OCI-LY7 (cell line): ENCODE data around the gene MYMK.

Experiments
- EZH2phosphoT487 ChIP-seq: fragments of 200-600 bp; sonication (generic); IDR thresholded peaks from 2 replicates; pipeline ENCODE4 v1.6.1; 2018; ENCODE audit warnings: low read depth, borderline replicate concordance, mild to moderate bottlenecking, mixed run types, antibody characterized with exemption, low read length, moderate library complexity, mixed read lengths
- TF ChIP-seq, protein P1 (sequence below): fragments of 200-600 bp; sonication (generic); conservative IDR thresholded peaks from 2 replicates; pipeline ENCODE4 v1.5.1; 2014; ENCODE audit warnings: mild to moderate bottlenecking, antibody characterized with exemption, low read length, moderate library complexity, mixed read lengths

DNA sequence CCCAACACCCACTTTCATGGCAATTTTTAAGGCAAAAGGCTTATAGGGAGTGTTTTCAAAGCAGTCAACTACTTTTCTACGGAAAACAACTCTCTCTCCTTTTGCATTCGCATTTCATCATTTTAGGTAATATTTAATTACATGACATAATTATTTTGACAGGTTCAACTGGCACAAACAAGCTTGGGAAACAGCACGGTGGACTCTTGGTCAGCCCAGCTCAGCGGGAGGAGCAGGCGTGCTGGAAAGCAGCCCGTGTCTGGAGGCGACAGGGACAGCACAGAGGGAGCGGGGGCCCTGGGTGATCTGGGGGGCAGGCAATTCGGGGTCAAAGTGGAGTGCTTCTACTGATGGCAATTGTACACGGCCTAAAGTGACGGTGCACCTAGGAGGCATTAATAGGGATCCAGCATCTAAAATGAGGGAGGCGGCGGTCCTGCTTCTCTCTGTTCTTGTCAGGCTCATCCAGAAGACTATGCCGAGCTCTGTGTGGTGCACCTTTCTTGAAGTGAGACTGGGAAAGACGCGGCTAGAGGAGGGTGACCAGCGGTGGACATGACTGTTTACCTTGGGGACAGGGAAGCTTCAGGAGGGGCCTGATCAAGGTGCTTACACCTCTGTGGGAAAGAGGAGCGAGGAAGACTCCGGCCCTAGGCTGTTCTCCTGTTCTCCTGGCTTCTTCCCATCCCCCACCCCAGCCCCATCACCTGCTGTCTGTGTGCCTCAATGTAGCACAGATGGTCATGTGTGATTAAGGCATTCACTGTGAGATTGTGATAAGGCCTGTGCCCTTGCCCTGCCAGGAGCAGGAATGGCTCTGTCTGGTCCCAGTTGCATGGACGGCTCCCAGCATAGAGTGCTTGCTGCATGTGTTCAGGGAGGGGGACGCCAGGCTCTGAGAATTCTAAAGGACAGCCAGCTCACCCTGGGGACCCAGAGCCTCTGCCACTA is 3.4 kb downstream of the MYMK start:
- TF ChIP-seq, protein P1, sequence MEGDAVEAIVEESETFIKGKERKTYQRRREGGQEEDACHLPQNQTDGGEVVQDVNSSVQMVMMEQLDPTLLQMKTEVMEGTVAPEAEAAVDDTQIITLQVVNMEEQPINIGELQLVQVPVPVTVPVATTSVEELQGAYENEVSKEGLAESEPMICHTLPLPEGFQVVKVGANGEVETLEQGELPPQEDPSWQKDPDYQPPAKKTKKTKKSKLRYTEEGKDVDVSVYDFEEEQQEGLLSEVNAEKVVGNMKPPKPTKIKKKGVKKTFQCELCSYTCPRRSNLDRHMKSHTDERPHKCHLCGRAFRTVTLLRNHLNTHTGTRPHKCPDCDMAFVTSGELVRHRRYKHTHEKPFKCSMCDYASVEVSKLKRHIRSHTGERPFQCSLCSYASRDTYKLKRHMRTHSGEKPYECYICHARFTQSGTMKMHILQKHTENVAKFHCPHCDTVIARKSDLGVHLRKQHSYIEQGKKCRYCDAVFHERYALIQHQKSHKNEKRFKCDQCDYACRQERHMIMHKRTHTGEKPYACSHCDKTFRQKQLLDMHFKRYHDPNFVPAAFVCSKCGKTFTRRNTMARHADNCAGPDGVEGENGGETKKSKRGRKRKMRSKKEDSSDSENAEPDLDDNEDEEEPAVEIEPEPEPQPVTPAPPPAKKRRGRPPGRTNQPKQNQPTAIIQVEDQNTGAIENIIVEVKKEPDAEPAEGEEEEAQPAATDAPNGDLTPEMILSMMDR = no peak
- TF ChIP-seq EZH2phosphoT487 = no peak
